Measurements from ENCODE around the gene C12orf75.

Gene C12orf75

GRCh38 chr12:105321125-105321524 lies 9.4 kb upstream of the C12orf75 start:
- TF ChIP-seq CTCF (IDR thresholded peaks at IDR 0.05), result no peak

- no peak for TF ChIP-seq CTCF (IDR thresholded peaks at IDR 0.05)
Measured at GRCh38 chr12:105322070-105322469, 8.4 kb upstream of the C12orf75 start.

- TF ChIP-seq CTCF (IDR thresholded peaks at IDR 0.05), result no peak
Measured at GRCh38 chr12:105324704-105325103, 5.8 kb upstream of the C12orf75 start.

- TF ChIP-seq CTCF (IDR thresholded peaks at IDR 0.05), result no peak
Measured at GRCh38 chr12:105325117-105325516, 5.4 kb upstream of the C12orf75 start.

- no peak for TF ChIP-seq CTCF (IDR thresholded peaks at IDR 0.05)
Measured at GRCh38 chr12:105329926-105330282, 587 bp upstream of the C12orf75 start.

GRCh38 chr12:105330931-105331804 lies 677 bp downstream of the C12orf75 start:
- no peak for TF ChIP-seq CTCF (IDR thresholded peaks at IDR 0.05)

GRCh38 chr12:105331805-105332251 lies 1.3 kb downstream of the C12orf75 start:
- no peak for TF ChIP-seq CTCF (IDR thresholded peaks at IDR 0.05)

Data from LNCAP (cell line).